ENCODE measurements around the gene LARP4B.

Gene LARP4B

GRCh38 chr10:785861-786214 is 145.7 kb downstream of the LARP4B start:
- Histone ChIP-seq H3K36me3 (ENCODE audit: control insufficient read depth, insufficient read depth, low read length) (no peaks in the 10 kb centered on the region), H3K4me3 (ENCODE audit: low read depth, low read length) (no peak overlapping the region), H3K27me3 (ENCODE audit: control insufficient read depth, insufficient read depth, low read length) (no peaks in the 10 kb centered on the region), H3K4me1 (ENCODE audit: control insufficient read depth, insufficient read depth, low read length) (no peaks in the 10 kb centered on the region), H3K9ac (ENCODE audit: low read depth, low read length) (no peak overlapping the region), H3K9me3 (ENCODE audit: control insufficient read depth, insufficient read depth, low read length) (no peaks in the 10 kb centered on the region)

GRCh38 chr10:785089-785860 is 146.2 kb downstream of the LARP4B start:
- Histone ChIP-seq H3K4me3 (ENCODE audit: low read depth, low read length) (peak overlapping the region; percentile 30), H3K27me3 (ENCODE audit: control insufficient read depth, insufficient read depth, low read length) (no peaks in the 10 kb centered on the region), H3K9ac (ENCODE audit: low read depth, low read length) (peak overlapping the region; percentile 5), H3K36me3 (ENCODE audit: control insufficient read depth, insufficient read depth, low read length) (no peaks in the 10 kb centered on the region), H3K9me3 (ENCODE audit: control insufficient read depth, insufficient read depth, low read length) (no peaks in the 10 kb centered on the region), H3K4me1 (ENCODE audit: control insufficient read depth, insufficient read depth, low read length) (no peaks in the 10 kb centered on the region)

- H3K36me3 ChIP-seq (ENCODE audit: control insufficient read depth, insufficient read depth, low read length), result no peaks in the 10 kb centered on the region
- no peaks in the 10 kb centered on the region for H3K4me1 ChIP-seq (ENCODE audit: control insufficient read depth, insufficient read depth, low read length)
- peak overlapping the region; percentile 30 for H3K4me3 ChIP-seq (ENCODE audit: low read depth, low read length)
- peak overlapping the region; percentile 5 for H3K9ac ChIP-seq (ENCODE audit: low read depth, low read length)
- H3K9me3 ChIP-seq (ENCODE audit: control insufficient read depth, insufficient read depth, low read length), result no peaks in the 10 kb centered on the region
- no peaks in the 10 kb centered on the region for H3K27me3 ChIP-seq (ENCODE audit: control insufficient read depth, insufficient read depth, low read length)
Observed at GRCh38 chr10:784403-785088, 147.0 kb downstream of the LARP4B start.

- Histone ChIP-seq H3K4me3 (ENCODE audit: low read depth, low read length) (no peak overlapping the region), H3K36me3 (ENCODE audit: control insufficient read depth, insufficient read depth, low read length) (no peaks in the 10 kb centered on the region), H3K9ac (ENCODE audit: low read depth, low read length) (no peak overlapping the region), H3K4me1 (ENCODE audit: control insufficient read depth, insufficient read depth, low read length) (no peaks in the 10 kb centered on the region), H3K9me3 (ENCODE audit: control insufficient read depth, insufficient read depth, low read length) (no peaks in the 10 kb centered on the region), H3K27me3 (ENCODE audit: control insufficient read depth, insufficient read depth, low read length) (no peaks in the 10 kb centered on the region)
Observed at GRCh38 chr10:782751-783648, 148.5 kb downstream of the LARP4B start.

- Histone ChIP-seq H3K4me3 (ENCODE audit: low read depth, low read length) (no peak overlapping the region), H3K9ac (ENCODE audit: low read depth, low read length) (no peak overlapping the region), H3K36me3 (ENCODE audit: control insufficient read depth, insufficient read depth, low read length) (no peaks in the 10 kb centered on the region), H3K9me3 (ENCODE audit: control insufficient read depth, insufficient read depth, low read length) (no peaks in the 10 kb centered on the region), H3K4me1 (ENCODE audit: control insufficient read depth, insufficient read depth, low read length) (no peaks in the 10 kb centered on the region), H3K27me3 (ENCODE audit: control insufficient read depth, insufficient read depth, low read length) (no peaks in the 10 kb centered on the region)
Observed at GRCh38 chr10:780536-781524, 150.7 kb downstream of the LARP4B start.

GRCh38 chr10:778626-779330 is 152.7 kb downstream of the LARP4B start:
- Histone ChIP-seq H3K9ac (ENCODE audit: low read depth, low read length) (no peak overlapping the region), H3K4me3 (ENCODE audit: low read depth, low read length) (no peak overlapping the region), H3K9me3 (ENCODE audit: control insufficient read depth, insufficient read depth, low read length) (no peaks in the 10 kb centered on the region), H3K27me3 (ENCODE audit: control insufficient read depth, insufficient read depth, low read length) (no peaks in the 10 kb centered on the region), H3K4me1 (ENCODE audit: control insufficient read depth, insufficient read depth, low read length) (no peaks in the 10 kb centered on the region), H3K36me3 (ENCODE audit: control insufficient read depth, insufficient read depth, low read length) (no peaks in the 10 kb centered on the region)

- no peaks in the 10 kb centered on the region for H3K27me3 ChIP-seq (ENCODE audit: control insufficient read depth, insufficient read depth, low read length)
- no peak overlapping the region for H3K4me3 ChIP-seq (ENCODE audit: low read depth, low read length)
- no peaks in the 10 kb centered on the region for H3K9me3 ChIP-seq (ENCODE audit: control insufficient read depth, insufficient read depth, low read length)
- H3K4me1 ChIP-seq (ENCODE audit: control insufficient read depth, insufficient read depth, low read length), result no peaks in the 10 kb centered on the region
- H3K36me3 ChIP-seq (ENCODE audit: control insufficient read depth, insufficient read depth, low read length), result no peaks in the 10 kb centered on the region
- H3K9ac ChIP-seq (ENCODE audit: low read depth, low read length), result no peak overlapping the region
Observed at GRCh38 chr10:777913-778479, 153.5 kb downstream of the LARP4B start.

- no peaks in the 10 kb centered on the region for H3K9me3 ChIP-seq (ENCODE audit: control insufficient read depth, insufficient read depth, low read length)
- H3K4me3 ChIP-seq (ENCODE audit: low read depth, low read length), result no peak overlapping the region
- H3K9ac ChIP-seq (ENCODE audit: low read depth, low read length), result no peak overlapping the region
- no peaks in the 10 kb centered on the region for H3K4me1 ChIP-seq (ENCODE audit: control insufficient read depth, insufficient read depth, low read length)
- H3K36me3 ChIP-seq (ENCODE audit: control insufficient read depth, insufficient read depth, low read length), result no peaks in the 10 kb centered on the region
- no peaks in the 10 kb centered on the region for H3K27me3 ChIP-seq (ENCODE audit: control insufficient read depth, insufficient read depth, low read length)
Observed at GRCh38 chr10:776772-777171, 154.7 kb downstream of the LARP4B start.

GRCh38 chr10:775245-776075 is 156.0 kb downstream of the LARP4B start:
- Histone ChIP-seq H3K27me3 (ENCODE audit: control insufficient read depth, insufficient read depth, low read length) (no peaks in the 10 kb centered on the region), H3K4me1 (ENCODE audit: control insufficient read depth, insufficient read depth, low read length) (no peaks in the 10 kb centered on the region), H3K4me3 (ENCODE audit: low read depth, low read length) (no peak overlapping the region), H3K9ac (ENCODE audit: low read depth, low read length) (no peak overlapping the region), H3K9me3 (ENCODE audit: control insufficient read depth, insufficient read depth, low read length) (no peaks in the 10 kb centered on the region), H3K36me3 (ENCODE audit: control insufficient read depth, insufficient read depth, low read length) (no peaks in the 10 kb centered on the region)
